WTC11 (cell line): ENCODE measurements around the gene TRIM9. TPM values are rescaled to one million over a fixed set of nuclear protein-coding genes. Genes with fewer than 3 reads are reported as not detected.

Source experiments
- ATAC-seq: fragments of 200-7000 bp; cut with Tn5 transposase; 2 replicates; pipeline ENCODE4 v1.10.0; 2021; ENCODE audit warnings: mild to moderate bottlenecking, moderate library complexity
- CTCF ChIA-PET: fragments of 300-600 bp; sonication (Branson Sonifier 250); formaldehyde crosslinking; loops from one replicate; lab custom pipeline; 2021; ENCODE audit warnings: antibody characterized with exemption; lab: Charles Lee
- POLR2A ChIA-PET: fragments of 350-600 bp; sonication (Branson Sonifier 250); formaldehyde crosslinking; loops from one replicate; lab custom pipeline; 2021; ENCODE audit warnings: antibody characterized with exemption; lab: Charles Lee
- DNase-seq: peaks from one replicate; pipeline ENCODE4 v3.0.0; 2021; ENCODE audit warnings: low spot score
- H3K27ac Mint-ChIP-seq: 2 replicates; pipeline ENCODE4 v1.8.0; 2021; ENCODE audit warnings: mixed read lengths
- H3K27me3 Mint-ChIP-seq: 2 replicates; pipeline ENCODE4 v1.8.0; 2021; ENCODE audit warnings: low read depth, mild to moderate bottlenecking, moderate library complexity, mixed read lengths
- H3K36me3 Mint-ChIP-seq: 2 replicates; pipeline ENCODE4 v1.8.0; 2021; ENCODE audit warnings: mixed read lengths
- H3K4me1 Mint-ChIP-seq: 2 replicates; pipeline ENCODE4 v1.8.0; 2022; ENCODE audit warnings: mixed read lengths
- H3K4me3 Mint-ChIP-seq: 2 replicates; pipeline ENCODE4 v1.8.0; 2021; ENCODE audit warnings: mild to moderate bottlenecking, moderate library complexity, mixed read lengths
- H3K9me3 Mint-ChIP-seq: 2 replicates; pipeline ENCODE4 v1.8.0; 2021; ENCODE audit warnings: mixed read lengths
- CREB1 ChIP-seq: sonication (generic); formaldehyde crosslinking; IDR thresholded peaks from 2 replicates; pipeline ENCODE4 v1.8.0; 2023; ENCODE audit warnings: mild to moderate bottlenecking, missing genetic modification reagents
- E2F4 ChIP-seq: sonication (generic); formaldehyde crosslinking; IDR thresholded peaks from 2 replicates; pipeline ENCODE4 v1.8.1; 2022; ENCODE audit warnings: low read depth, mild to moderate bottlenecking, moderate library complexity, missing genetic modification reagents, borderline replicate concordance
- EMX1 ChIP-seq: fragments of 250-450 bp; sonication (Bioruptor Pico); IDR thresholded peaks from 2 replicates; pipeline ENCODE4 v1.8.0; 2021; ENCODE audit warnings: mild to moderate bottlenecking
- GRHL2 ChIP-seq: fragments of 250-450 bp; sonication (Bioruptor Pico); IDR thresholded peaks from 2 replicates; pipeline ENCODE4 v1.8.0; 2022; ENCODE audit warnings: mild to moderate bottlenecking, moderate library complexity; ENCODE audit not compliant: insufficient replicate concordance, severe bottlenecking
- GTF2I ChIP-seq: fragments of 250-450 bp; sonication (Bioruptor Pico); conservative IDR thresholded peaks from 2 replicates; pipeline ENCODE4 v1.4.0; 2021; ENCODE audit warnings: mild to moderate bottlenecking
- HMGA2 ChIP-seq: fragments of 250-450 bp; sonication (Bioruptor Pico); IDR thresholded peaks from 2 replicates; pipeline ENCODE4 v1.4.0; 2021; ENCODE audit warnings: mild to moderate bottlenecking, moderate library complexity
- MYBL2 ChIP-seq: sonication (generic); formaldehyde crosslinking; IDR thresholded peaks from 2 replicates; pipeline ENCODE4 v1.8.1; 2023; ENCODE audit warnings: mild to moderate bottlenecking, moderate library complexity, missing genetic modification reagents
- NFATC4 ChIP-seq: fragments of 250-450 bp; sonication (Bioruptor Pico); IDR thresholded peaks from 2 replicates; pipeline ENCODE4 v1.9.0; 2021; ENCODE audit warnings: mild to moderate bottlenecking
- PRRX2 ChIP-seq: fragments of 250-450 bp; sonication (Bioruptor Pico); IDR thresholded peaks from 2 replicates; pipeline ENCODE4 v1.8.0; 2021; ENCODE audit warnings: mild to moderate bottlenecking
- SMAD3 ChIP-seq: sonication (generic); formaldehyde crosslinking; IDR thresholded peaks from 2 replicates; pipeline ENCODE4 v1.8.0; 2022; ENCODE audit warnings: missing genetic modification reagents, mild to moderate bottlenecking, borderline replicate concordance
- TEAD1 ChIP-seq: sonication (generic); formaldehyde crosslinking; IDR thresholded peaks from 2 replicates; pipeline ENCODE4 v1.8.0; 2022; ENCODE audit warnings: mild to moderate bottlenecking, missing genetic modification reagents
- ZNF263 ChIP-seq: sonication (generic); formaldehyde crosslinking; IDR thresholded peaks from 2 replicates; pipeline ENCODE4 v1.8.1; 2022; ENCODE audit warnings: low read depth, mild to moderate bottlenecking, moderate library complexity, missing genetic modification reagents
- ZNF396 ChIP-seq: fragments of 250-450 bp; sonication (Bioruptor Pico); IDR thresholded peaks from 2 replicates; pipeline ENCODE4 v1.8.0; 2021; ENCODE audit warnings: mild to moderate bottlenecking, moderate library complexity, borderline replicate concordance
- ZNF423 ChIP-seq: fragments of 250-450 bp; sonication (Bioruptor Pico); IDR thresholded peaks from 2 replicates; pipeline ENCODE4 v2.1.2; 2022; ENCODE audit warnings: mild to moderate bottlenecking, moderate library complexity
- total RNA-seq: library from RNA; stranded (reverse); gene quantifications from 3 replicates; pipeline ENCODE4 v1.2.3, GENCODE V29; 2021
- TF ChIP-seq, protein P1 (sequence below): sonication (generic); formaldehyde crosslinking; IDR thresholded peaks from 2 replicates; pipeline ENCODE4 v1.8.0; 2022; ENCODE audit warnings: mild to moderate bottlenecking, missing genetic modification reagents
- TF ChIP-seq, protein P2 (sequence below): fragments of 200-600 bp; IDR thresholded peaks from 2 replicates; pipeline ENCODE4 v1.8.0; 2022; ENCODE audit warnings: antibody characterized with exemption

TRIM9 gene
- total RNA-seq, 1 experiment from 2014 or later, result 4.0 TPM

DNA sequence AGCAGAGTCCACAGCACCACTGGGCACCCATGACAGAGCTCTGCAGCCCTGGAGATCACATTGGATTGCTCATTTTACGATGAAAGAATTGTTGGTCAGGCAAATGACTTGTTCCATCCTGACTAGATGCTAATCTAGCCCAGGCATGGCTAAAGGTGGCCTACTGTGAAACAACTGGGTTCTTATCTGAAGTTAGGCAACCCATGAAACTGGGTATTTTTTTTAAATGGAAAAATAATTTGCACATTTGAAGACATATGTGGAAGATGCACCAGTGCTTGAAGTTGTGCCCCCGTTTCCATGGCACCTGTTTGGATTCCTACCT lies 158.9 kb downstream of the TRIM9 start:
- ChIA-PET CTCF (no interaction called here), POLR2A (no interaction called here)
- no peak for ATAC-seq
- Mint-ChIP-seq H3K4me3 (no peak overlapping the region), H3K9me3 (no peaks in the 10 kb centered on the region), H3K27me3 (no peaks in the 10 kb centered on the region), H3K27ac (no peak overlapping the region), H3K36me3 (peaks cover 46% of the 10 kb centered on the region), H3K4me1 (peaks cover 15% of the 10 kb centered on the region)
- TF ChIP-seq MYBL2 (no peak), TEAD1 (CRISPR knock-in tag) (no peak), E2F4 (no peak), CREB1 (CRISPR knock-in tag) (no peak), GTF2I (CRISPR knock-in tag) (no peak), EMX1 (CRISPR knock-in tag) (no peak)
- no peak for DNase-seq

- ChIA-PET POLR2A (no interaction called here), CTCF (interaction anchor here (0.9 kb wide), 1 partner anchor 75 kb away, joined by 4 read pairs; no protein-coding TSS in a partner anchor)
- no peak for DNase-seq
- H3K27me3 Mint-ChIP-seq, result no peaks in the 10 kb centered on the region
- TF ChIP-seq HMGA2 (CRISPR knock-in tag), result no peak
- H3K9me3 Mint-ChIP-seq, result no peaks in the 10 kb centered on the region
- H3K27ac Mint-ChIP-seq, result no peak overlapping the region
- H3K4me1 Mint-ChIP-seq, result peaks cover 12% of the 10 kb centered on the region
- no peak overlapping the region for H3K4me3 Mint-ChIP-seq
- ATAC-seq, result no peak
- H3K36me3 Mint-ChIP-seq, result peaks cover 48% of the 10 kb centered on the region
Measured at GRCh38 chr14:50935126-50936015, 159.5 kb downstream of the TRIM9 start.

DNA sequence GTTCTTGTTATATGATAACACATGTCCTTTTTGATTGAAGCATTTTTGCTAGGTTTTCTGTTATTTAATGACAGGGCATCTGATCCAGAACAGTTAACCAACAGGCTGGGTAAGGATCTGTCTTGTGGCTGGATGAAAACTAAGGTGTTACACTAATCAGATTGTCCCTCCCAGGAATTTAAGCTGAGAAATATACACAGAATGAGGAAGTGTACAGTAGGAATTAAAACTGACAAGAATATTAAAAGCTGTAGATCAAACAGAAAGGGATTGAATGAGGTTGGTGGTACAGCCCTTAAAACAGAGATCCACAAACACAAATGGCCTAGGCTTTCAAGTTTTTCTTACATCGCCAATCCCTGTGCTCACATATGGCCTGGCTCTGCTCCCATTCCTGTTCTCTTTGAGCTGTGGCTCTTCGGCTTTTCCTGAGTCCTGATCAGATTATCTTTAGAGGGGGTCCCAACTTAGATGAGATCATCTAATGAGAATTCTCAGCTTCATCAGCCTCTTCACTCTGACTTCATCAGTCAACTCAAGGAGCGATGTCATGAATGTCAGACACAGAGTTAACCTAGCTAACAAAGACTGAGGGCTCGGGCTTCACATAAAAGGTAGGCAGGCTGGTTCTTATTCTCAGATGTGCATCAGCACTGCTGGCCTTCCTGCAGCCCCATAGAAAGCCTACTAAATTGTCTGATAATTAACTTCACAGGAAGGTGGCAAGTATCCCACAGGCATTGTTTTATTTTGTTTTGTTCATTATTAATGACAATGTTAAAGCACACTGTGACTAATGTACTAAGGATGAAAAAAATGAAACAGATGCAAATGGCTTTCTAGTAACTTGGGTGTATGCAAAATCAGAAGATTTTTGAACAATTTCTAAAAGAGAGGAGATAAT lies 162.1 kb downstream of the TRIM9 start:
- POLR2A ChIA-PET, result no interaction called here
- no peak overlapping the region for H3K4me3 Mint-ChIP-seq
- ATAC-seq (no peak), DNase-seq (no peak)
- peaks cover 12% of the 10 kb centered on the region for H3K4me1 Mint-ChIP-seq
- CTCF ChIA-PET, result no interaction called here
- TF ChIP-seq NFATC4, result no peak
- TF ChIP-seq ZNF423, result no peak
- TF ChIP-seq GRHL2, result no peak
- TF ChIP-seq ZNF396 (CRISPR knock-in tag), result no peak
- no peak for TF ChIP-seq ZNF263 (CRISPR knock-in tag)
- no peak for TF ChIP-seq SMAD3 (CRISPR knock-in tag)
- no peak for TF ChIP-seq PRRX2 (CRISPR knock-in tag)
- TF ChIP-seq, protein P1, sequence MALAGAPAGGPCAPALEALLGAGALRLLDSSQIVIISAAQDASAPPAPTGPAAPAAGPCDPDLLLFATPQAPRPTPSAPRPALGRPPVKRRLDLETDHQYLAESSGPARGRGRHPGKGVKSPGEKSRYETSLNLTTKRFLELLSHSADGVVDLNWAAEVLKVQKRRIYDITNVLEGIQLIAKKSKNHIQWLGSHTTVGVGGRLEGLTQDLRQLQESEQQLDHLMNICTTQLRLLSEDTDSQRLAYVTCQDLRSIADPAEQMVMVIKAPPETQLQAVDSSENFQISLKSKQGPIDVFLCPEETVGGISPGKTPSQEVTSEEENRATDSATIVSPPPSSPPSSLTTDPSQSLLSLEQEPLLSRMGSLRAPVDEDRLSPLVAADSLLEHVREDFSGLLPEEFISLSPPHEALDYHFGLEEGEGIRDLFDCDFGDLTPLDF, result no peak
- H3K27me3 Mint-ChIP-seq, result no peaks in the 10 kb centered on the region
- peaks cover 63% of the 10 kb centered on the region for H3K36me3 Mint-ChIP-seq
- H3K9me3 Mint-ChIP-seq, result no peaks in the 10 kb centered on the region
- no peak overlapping the region for H3K27ac Mint-ChIP-seq

DNA sequence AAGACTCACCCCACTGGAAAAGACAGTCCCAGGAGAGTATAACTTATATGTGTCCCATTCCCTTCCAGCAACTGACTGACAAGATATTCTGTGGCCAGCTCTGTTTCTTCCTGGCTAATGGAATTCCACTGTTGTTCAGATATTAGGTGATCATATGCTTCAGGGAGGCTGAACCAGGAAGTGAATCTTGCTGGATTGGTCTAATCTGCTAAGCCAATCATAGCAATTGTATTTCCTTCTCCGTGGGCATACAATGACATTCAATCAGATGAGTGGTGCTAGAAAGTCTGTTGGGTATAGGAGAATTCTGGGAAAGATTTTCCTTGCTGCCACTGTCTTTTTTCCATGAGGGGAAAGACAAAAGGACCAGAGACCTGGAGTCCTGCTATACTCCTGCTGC lies 162.7 kb downstream of the TRIM9 start:
- TF ChIP-seq GTF2I (CRISPR knock-in tag) (no peak), E2F4 (no peak), PRRX2 (CRISPR knock-in tag) (no peak)
- TF ChIP-seq, protein P2, sequence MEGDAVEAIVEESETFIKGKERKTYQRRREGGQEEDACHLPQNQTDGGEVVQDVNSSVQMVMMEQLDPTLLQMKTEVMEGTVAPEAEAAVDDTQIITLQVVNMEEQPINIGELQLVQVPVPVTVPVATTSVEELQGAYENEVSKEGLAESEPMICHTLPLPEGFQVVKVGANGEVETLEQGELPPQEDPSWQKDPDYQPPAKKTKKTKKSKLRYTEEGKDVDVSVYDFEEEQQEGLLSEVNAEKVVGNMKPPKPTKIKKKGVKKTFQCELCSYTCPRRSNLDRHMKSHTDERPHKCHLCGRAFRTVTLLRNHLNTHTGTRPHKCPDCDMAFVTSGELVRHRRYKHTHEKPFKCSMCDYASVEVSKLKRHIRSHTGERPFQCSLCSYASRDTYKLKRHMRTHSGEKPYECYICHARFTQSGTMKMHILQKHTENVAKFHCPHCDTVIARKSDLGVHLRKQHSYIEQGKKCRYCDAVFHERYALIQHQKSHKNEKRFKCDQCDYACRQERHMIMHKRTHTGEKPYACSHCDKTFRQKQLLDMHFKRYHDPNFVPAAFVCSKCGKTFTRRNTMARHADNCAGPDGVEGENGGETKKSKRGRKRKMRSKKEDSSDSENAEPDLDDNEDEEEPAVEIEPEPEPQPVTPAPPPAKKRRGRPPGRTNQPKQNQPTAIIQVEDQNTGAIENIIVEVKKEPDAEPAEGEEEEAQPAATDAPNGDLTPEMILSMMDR, result no peak
- ChIA-PET CTCF (no interaction called here), POLR2A (no interaction called here)
- ATAC-seq (no peak), DNase-seq (no peak)
- no peak overlapping the region for H3K4me3 Mint-ChIP-seq
- no peak overlapping the region for H3K27ac Mint-ChIP-seq
- H3K9me3 Mint-ChIP-seq, result no peaks in the 10 kb centered on the region
- no peaks in the 10 kb centered on the region for H3K27me3 Mint-ChIP-seq
- 0 out of 2 replicates have a peak, but pooled peaks cover 5% of the 10 kb centered on the region for H3K4me1 Mint-ChIP-seq
- peaks cover 70% of the 10 kb centered on the region for H3K36me3 Mint-ChIP-seq
